GM19099 (cell line): Measurements from ENCODE around the gene ZNF485.

Source experiments
- POLR2A ChIP-seq: IDR thresholded peaks from 3 replicates; pipeline ENCODE4 v1.6.1; 2011; ENCODE audit warnings: low read depth; ENCODE audit not compliant: insufficient read length; ENCODE audit errors: extremely low read depth

Gene ZNF485

DNA sequence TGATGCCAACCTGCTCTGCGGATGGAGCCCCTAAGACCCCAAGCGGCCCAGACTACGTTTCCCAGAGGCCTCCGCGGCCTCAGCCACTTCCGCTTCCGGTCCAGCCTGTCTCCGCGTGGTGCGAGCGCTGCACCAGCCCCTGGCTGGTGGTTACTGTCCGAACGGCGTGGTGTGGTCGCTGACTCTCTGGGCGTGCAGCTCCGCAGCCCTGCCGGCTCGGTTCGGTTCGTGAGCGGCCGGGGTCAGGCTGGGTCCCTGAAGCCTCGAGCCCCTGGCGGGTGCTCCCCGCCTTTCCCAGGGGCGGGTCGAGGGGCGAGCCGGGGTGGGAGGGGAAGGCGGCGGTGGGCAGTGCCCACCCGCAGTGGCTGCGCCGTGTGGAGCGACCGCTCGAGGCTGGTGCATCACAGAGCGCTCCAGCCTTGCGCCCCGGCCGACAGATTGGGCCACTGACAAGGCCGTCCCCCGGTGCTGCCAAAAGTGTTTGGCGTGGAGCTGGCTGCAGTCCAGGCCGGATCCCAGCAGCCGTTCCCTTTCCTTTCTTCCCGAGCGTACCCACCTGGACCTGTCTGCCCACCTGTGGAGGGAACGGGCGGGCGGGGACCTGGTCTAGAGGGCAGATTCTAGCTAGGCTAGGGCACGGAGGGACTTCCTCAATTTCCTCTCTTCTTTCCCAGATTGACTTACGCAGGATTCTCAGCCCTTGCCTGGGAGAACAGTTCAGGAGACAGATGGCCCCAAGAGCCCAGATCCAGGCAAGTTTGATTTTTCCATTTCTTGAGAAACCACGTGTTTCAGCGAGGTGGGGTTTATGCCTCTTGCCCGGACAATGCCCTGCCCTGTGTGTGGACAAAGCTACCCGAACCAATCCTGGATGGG is at the start of gene ZNF485:
Gene ZNF485, plus strand, starts transcription at position 116 of the 876 bp plus-strand sequence. Its CDS starts 613 bp downstream, at position 729.
- TF ChIP-seq POLR2A = peak; percentile 83

DNA sequence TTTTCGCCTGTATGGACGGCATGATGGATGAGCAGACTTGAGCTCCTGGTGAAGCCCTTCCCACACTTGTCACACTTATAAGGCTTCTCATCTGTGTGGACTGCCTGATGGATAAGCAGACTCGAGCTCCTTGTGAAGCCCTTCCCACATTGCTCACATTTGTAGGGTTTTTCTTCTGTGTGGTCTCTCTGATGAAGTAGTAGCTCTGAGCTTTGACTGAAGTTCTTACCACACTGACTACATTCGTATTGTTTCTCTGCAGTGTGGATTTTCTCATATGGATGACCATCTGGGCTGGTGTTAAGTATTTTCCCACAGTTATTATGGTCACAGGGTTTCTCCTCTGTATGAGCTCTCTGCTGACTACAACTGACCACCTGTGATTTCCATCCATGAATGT is 49.0 kb upstream of the ZNF485 start:
- TF ChIP-seq POLR2A = no peak

DNA sequence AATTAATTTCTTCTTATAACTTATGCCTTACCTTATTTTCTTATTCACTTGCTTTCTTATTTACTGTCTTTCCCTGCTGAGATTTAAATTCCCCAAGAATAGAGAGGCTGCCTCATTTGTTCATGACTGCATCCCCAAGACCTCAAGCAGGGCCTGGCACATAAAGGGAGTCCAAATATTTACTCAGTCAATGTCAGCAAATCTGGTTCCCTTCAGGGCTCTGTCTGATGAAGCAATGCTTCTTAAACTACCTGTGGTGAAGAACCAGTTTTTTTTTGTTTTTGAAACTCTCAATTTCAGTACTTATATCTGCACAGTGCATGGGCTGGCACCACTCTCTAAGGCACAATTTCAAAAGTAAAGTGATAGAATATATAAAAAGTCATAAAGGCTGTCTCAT is 36.6 kb upstream of the ZNF485 start:
- no peak for TF ChIP-seq POLR2A

DNA sequence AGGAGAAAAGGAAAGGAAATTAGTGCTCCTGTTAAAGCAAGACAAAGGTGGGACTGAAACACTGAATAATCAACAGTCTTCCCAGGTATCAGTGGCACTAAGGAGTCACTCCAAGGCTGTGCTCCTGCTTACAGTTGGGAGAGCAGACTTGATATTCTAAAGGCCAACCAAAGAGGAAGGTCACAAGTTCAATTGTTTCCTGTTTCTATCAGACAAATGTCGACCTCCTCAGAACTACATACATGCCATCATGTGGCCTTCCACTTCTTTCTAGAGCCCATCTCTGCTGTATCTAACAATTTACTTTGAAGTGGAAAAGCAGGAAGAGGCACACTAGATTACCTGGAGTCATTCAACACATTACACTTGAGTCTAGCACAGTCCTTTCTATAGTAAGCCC is 35.3 kb upstream of the ZNF485 start:
- TF ChIP-seq POLR2A = no peak

DNA sequence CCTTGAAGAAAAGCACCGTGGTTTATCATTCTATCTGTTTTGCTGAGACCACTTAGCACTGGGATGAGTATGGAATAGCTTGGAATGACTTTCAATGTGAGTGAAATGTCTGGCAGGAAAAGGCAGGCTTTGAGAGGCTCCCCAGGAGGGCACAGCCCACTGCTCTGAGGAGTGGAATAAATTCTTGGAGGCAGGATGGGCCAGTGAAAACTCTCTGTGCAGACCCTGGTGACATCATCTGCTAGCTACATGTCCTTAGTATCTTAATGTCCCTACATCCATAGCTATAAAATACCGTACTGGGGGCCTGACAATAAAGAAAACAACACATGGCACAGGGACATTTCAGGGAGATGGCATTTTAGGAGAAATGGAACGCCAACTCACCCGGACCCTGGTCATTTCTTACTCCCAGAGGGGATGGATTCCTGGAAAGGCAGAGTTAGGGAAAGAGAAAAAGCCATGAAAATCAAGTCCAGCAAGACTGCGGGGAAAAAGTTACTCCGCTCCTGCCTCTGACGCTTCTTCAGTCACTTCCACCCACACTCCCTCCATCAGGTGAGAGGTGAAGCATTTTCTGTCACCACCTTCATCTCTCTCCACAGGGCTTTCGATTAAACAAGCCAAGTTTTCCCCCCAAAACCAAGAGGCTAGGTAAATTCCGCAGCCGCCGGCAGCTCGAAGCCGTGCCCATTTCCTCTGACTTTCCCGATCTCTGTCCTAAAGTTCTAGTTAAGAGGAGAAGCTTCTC is 32.8 kb upstream of the ZNF485 start:
- TF ChIP-seq POLR2A = no peak

DNA sequence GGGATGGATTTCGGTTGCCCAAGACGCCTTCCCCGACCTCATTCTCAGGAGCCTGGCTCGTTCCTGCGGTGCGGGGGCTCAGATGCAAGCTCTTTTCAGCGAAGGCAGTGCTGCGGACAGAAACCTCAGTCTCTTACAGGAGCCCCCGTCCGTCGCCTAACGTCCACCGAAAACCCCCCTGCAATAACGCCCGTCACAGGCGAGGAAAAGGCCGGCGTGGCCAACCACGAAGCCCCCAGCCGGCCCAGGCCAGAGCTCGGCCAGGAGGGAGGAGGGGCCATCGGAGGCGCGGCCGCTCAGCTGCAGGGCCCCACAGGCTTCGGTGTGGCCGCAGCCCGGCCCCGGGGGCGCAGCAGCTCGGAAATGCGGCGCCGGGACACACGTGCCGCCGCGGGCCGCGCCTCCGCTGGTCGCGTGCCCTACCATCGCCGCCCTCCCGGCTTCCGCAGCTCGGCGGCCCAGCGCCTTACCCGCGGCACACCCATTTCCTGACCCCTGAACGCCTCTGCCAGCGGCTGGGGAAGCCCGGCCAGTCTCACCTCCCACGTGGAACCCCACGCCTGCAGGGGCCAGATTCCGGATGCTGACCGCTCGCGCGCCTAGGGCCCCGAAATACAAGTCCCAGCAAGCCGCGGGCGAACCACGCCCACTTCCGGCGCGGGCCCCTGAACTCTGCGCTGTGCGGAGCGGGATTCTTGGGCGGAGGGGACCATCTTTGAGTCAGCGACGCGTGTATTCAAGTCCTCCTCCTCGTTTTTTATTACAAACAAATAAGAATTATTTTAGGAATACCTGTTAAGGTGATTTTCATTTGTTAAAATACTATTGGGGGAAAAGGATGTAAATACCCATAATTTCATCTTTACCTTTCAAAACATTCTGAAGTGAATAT is 32.0 kb upstream of the ZNF485 start, which contains the start of gene ZNF239:
Gene ZNF239, minus strand, starts transcription at position 616 of the 892 bp plus-strand sequence. CDS start 16,537 bp downstream, outside the sequence.
- peak; percentile 43 for TF ChIP-seq POLR2A

DNA sequence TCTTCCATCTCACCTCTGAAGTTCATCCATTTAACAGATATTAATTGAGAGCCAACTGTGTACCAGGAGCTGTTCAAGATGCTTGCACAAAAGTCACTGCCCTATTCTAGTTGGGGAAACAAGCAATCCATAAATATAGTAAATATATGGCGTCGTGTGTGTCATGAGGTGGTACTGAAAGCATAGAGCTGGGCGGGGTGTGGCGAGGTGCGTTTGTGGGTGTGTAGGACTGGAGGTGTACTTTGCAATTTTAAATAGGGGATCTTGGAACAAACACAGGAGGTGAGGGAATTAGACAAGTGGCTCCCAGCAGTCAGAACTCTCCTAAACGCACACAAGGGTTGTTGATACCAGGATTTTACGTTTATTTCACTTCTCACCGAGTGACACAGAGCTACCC is 31.3 kb upstream of the ZNF485 start:
- no peak for TF ChIP-seq POLR2A

DNA sequence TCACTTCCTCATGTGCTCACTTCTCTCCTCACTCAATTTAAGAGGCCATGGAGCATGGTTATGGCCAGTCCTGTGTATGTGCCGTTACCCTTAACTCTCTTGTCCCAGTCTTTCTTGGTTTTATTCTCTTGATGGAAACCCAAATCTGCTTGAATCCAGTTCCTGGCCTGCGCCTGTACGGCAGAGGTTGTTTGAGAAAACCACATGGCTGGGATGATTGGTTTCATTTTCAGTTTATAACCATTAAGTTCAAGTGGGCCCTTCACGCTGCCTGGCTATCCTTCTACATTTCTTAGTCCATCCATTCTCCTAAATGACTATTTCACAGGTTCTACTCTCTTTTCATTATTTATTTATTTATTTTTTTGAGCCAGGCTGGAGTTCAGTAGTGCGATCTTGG is 30.2 kb upstream of the ZNF485 start:
- no peak for TF ChIP-seq POLR2A

DNA sequence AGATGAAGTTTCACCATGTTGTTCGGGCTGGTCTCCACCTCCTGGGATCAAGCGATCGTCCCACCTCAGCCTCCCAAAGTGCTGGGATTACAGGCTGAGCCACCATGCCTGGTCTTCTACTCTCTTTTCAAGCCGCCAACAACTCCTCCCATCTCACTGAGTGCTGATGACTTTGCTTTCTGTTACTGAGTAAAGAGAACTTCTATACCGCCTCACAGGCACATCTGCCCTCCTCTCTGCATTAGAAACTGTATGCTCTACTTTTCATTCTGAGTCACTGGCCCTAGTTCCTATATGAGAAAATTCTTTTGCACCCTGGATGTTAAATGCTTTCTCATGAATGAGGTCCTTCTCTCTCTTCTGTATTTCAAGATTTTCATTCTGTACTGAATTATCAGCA is 29.7 kb upstream of the ZNF485 start:
- TF ChIP-seq POLR2A = no peak

DNA sequence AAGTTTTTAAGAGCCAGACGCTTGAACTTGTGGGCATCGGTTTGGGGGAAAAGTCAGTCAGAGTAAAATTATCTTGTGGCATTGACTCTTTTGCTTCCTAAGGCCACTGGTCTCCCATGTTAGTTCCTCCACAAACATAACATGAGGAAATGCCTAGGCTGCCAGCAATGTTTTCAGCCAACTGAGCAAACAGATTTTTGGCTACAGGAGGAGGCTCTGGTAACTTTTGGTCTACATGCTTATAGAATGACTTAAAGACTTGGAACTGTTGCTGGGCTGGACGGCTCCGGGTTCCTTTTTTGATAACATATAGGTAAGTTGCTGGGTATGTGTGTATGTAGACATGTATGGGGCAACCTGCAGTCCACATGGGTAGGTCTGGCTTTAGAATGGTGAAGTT is 22.2 kb upstream of the ZNF485 start:
- TF ChIP-seq POLR2A = no peak

DNA sequence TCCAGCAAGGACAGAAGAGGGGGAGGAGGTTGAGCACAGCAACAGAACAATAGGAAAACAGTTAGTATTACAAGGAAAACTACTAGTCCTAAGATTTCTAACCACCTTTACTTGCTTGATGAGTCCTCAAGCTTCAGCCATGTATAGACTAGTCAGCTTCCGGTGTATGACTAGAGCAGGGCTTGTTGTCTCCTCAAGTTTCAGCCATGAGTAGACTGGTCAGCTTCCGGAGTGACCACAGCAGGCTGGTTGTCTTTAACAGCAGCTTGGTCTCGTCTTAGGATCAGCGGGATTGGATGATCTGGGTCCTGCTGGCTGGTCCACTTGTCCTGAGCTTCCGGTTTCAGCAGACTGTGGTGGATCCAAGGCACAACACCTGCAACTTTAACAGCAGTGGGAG is 21.2 kb upstream of the ZNF485 start:
- TF ChIP-seq POLR2A = no peak

DNA sequence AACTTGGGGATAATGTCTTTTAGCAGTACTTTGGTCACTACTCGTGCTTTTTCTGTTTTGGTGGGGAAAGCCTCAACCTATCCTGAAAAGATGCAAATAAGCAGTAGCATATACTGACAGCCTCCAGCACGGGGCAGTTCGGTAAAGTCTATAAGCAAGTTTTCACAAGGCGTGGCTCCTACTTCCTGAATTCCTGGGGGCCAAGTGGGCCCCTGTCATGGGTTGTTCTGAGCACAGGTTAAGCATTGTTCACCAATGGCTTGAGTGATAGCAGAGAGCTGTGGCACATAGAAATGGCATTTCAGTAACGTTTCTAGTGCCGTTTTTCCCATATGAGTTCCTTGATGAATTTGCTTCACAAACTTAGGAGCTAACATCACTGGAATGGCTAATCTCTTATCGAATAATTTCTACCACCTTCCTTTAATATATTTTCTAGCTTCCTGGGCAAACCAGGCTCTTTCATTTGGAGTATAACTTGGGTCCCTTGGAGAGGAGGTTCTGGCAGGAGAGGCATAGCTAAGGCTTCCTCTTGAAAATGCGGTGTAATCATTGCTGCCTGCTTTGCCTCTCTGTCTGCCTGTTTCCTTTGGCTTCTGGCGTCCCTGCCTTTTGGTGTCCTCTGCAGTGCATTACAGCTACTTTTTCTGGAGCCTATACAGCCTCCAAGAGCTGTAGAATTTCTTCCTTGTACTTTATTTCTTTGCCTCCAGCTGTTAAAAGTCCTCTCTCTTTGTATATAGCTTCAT is 20.1 kb upstream of the ZNF485 start:
- TF ChIP-seq POLR2A = no peak

DNA sequence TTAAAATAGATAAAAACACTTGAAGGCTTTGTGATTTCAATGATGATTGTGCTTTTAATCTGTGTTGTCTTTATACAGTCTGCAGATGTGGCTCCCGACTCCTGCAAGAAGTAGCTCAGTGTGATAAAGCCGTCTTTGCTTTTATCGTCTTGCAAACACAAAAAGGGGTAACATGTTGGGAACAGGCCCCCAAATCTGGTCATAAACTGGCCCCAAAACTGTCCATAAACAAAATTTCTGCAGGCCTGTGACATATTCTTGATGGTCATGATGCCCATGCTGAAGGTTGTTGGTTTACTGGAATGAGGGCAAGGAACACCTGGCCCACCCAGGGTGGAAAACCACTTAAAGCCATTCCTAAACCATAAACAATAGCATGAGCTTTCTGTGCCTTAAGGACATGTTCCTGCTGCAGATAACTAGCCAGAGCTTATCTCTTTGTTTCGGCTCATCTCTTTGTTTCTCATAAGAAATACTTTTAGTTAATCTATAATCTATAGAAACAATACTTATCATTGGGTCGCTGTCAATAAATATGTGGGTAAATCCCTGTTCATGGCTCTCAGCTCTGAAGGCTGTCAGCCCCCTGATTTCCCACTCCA is 14.8 kb upstream of the ZNF485 start:
- no peak for TF ChIP-seq POLR2A

DNA sequence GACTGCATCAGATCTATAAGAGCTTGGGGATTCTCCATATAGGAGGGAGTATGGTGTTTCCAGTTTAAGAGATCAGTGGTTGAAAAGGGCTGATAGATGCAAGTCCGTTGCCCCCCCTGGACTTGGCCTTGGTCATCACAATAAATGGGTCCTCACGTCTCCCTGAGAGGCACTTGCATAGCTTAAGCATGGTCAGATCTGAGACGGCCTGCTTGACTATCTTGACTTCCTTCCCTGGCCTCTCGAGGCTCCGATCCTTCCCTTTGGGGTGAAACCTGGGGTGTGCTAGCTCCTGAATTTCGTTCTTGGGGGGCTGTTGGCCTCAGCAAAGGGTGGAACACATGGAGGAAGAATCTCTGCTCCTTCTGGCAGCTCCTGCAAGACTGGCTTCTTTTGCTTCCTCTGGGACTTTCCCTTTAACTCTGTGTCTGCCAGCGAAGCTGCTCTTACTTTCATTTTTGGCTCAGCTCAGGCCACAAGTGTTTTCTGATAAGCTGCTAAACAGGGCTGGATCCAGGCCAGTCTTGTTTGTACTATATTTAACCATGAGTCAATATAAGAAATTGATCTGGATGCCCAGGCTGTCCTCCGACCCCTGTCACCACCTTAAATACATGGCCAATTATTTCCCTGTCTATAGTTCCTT is 11.2 kb upstream of the ZNF485 start:
- peak; percentile 13 for TF ChIP-seq POLR2A

DNA sequence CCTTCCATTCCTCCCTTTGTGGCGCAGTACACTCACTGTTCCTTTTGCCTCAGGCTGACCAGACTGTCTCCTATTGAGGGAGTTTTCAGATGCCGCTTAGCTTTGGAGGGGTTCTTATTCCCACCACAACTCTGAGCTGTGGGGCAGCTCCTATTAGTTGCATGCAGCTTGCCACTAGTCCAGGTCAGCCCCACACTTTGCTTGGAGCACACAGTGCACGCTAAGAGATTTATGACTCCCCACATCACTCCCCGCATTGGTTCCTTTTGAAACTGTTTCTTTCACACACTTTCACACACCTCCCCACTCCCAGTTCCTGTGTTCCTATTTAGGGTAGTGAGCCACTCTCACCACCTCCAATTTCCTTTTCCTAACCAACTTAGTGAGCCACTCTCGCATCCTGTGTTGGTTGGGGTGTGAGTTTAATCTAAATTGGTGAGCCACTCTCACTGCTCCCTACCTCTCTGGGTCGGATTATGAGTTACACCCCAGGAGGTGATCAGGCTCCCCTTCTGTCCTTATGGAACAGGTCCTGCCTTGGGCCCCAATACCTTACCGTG is 10.4 kb upstream of the ZNF485 start:
- no peak for TF ChIP-seq POLR2A
